Measurements from ENCODE around the gene SAMD9.
A peak's percentile ranks its signal among the peaks of the same experiment; 100 is the strongest.

The SAMD9 gene

GRCh38 chr7:93156884-93157283 is 39.1 kb upstream of the SAMD9 start:
- DNase-seq (ENCODE audit: low read depth in 2 of 2) = peak in 1 of 2 donors; percentile 19
- no peak overlapping the region for H3K4me3 ChIP-seq (replicated peaks in 1 of 2; ENCODE audit: low read depth in 2 of 2, low read length in 2 of 2)
- TF ChIP-seq CTCF (IDR thresholded peaks at IDR 0.05; ENCODE audit: low read depth, low read length) = no peak

GRCh38 chr7:93150200-93150835 is 32.5 kb upstream of the SAMD9 start:
- TF ChIP-seq CTCF (IDR thresholded peaks at IDR 0.05; ENCODE audit: low read depth, low read length) = peak; percentile 1
- H3K4me3 ChIP-seq (replicated peaks in 1 of 2; ENCODE audit: low read depth in 2 of 2, low read length in 2 of 2) = no peak overlapping the region
- peak in 1 of 2 donors; percentile 65 for DNase-seq (ENCODE audit: low read depth in 2 of 2)

- no peak overlapping the region for H3K4me3 ChIP-seq (replicated peaks in 1 of 2; ENCODE audit: low read depth in 2 of 2, low read length in 2 of 2)
- no peak for DNase-seq (ENCODE audit: low read depth in 2 of 2)
- TF ChIP-seq CTCF (IDR thresholded peaks at IDR 0.05; ENCODE audit: low read depth, low read length) = no peak
Measured at GRCh38 chr7:93148727-93149126, 30.9 kb upstream of the SAMD9 start.

GRCh38 chr7:93148144-93148543 is 30.4 kb upstream of the SAMD9 start, which contains the start of gene SAMD9L:
Gene SAMD9L, minus strand, starts transcription at chr7:93148385. Its CDS starts 12,414 bp downstream, at chr7:93135971.
- no peak for TF ChIP-seq CTCF (IDR thresholded peaks at IDR 0.05; ENCODE audit: low read depth, low read length)
- peak within 1 kb of the TSS; percentile 35 to 47 for H3K4me3 ChIP-seq (replicated peaks in 1 of 2; ENCODE audit: low read depth in 2 of 2, low read length in 2 of 2)
- peak; percentile 41 to 49 for DNase-seq (ENCODE audit: low read depth in 2 of 2)

GRCh38 chr7:93147363-93147762 is 29.6 kb upstream of the SAMD9 start:
- peak; percentile 65 to 67 for DNase-seq (ENCODE audit: low read depth in 2 of 2)
- H3K4me3 ChIP-seq (replicated peaks in 1 of 2; ENCODE audit: low read depth in 2 of 2, low read length in 2 of 2) = peak overlapping the region; percentile 35 to 47
- no peak for TF ChIP-seq CTCF (IDR thresholded peaks at IDR 0.05; ENCODE audit: low read depth, low read length)

- peak in 1 of 2 donors; percentile 18 for DNase-seq (ENCODE audit: low read depth in 2 of 2)
- TF ChIP-seq CTCF (IDR thresholded peaks at IDR 0.05; ENCODE audit: low read depth, low read length) = no peak
- H3K4me3 ChIP-seq (replicated peaks in 1 of 2; ENCODE audit: low read depth in 2 of 2, low read length in 2 of 2) = peak overlapping the region in 1 of 2 donors; percentile 47
Measured at GRCh38 chr7:93146472-93147141, 28.8 kb upstream of the SAMD9 start.
